ENCODE results near the gene SH3BGRL3.
A peak's percentile ranks its signal among the peaks of the same experiment; 100 is the strongest.
"Not testable (repeated sequence)": the region's sequence is repeated elsewhere in the genome, so short reads cannot be mapped to it uniquely, and the experiment has no call there.

SH3BGRL3 gene

DNA sequence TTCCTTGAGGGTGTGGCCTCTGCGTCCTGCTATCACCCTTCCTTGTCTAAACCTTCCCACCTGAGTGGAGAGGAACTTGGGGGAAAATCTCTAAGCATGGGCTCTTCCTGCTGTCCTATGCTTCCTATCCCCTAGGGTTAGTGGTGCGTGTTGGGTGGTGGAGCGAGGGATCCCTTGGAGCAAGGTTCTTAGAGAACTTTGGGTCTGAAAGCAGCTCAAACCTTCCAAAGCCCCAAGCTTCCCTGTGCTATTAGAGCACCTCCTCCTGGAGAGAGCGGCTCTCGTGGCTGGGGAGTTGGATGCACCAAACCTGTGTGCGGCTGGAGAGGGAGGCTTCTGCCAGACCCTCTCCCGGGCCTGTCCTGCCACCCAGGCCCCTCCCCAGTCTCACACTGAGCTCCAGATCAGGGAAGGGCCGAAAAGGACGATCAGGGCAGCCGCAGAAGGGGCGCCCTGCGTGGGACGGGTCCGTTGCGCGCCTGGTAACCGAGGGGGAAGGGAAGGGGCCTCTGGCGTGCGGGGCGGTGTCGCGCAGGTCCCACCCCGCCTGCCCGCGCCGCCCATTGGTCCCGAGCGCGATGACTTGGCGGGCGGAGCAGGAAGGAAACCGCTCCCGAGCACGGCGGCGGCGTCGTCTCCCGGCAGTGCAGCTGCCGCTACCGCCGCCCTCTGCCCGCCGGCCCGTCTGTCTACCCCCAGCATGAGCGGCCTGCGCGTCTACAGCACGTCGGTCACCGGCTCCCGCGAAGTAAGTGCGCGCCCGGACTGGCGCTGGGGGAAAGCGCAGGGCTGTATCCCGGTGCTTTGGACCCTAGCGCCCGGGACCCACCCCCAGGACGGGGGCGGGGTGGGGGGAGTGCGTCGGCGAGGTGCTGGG lies at the start of gene SH3BGRL3:
Gene SH3BGRL3 (plus strand): TSS at position 631 of the 877 bp plus-strand sequence. CDS start 70 bp downstream, at position 701.
- Histone ChIP-seq H3K27ac (ENCODE audit: low read depth, low read length) (peak within 1 kb of the TSS; percentile 51; the same call in 1 of the 2 replicates), H3K4me3 (ENCODE audit: low read depth, low read length) (peak within 1 kb of the TSS; percentile 77), H3K9ac (ENCODE audit: low read length) (peak within 1 kb of the TSS; percentile 84), H3K36me3 (ENCODE audit: control insufficient read depth, insufficient read depth, low read length) (peaks cover 32% of the 10 kb centered on the region), H3K9me3 (ENCODE audit: control insufficient read depth, insufficient read depth, low read depth, low read length) (no peaks in the 10 kb centered on the region), H3K27me3 (ENCODE audit: control insufficient read depth, insufficient read depth, low read length) (no peaks in the 10 kb centered on the region), H3K4me1 (ENCODE audit: control insufficient read depth, insufficient read depth, low read length) (peaks cover 38% of the 10 kb centered on the region)

DNA sequence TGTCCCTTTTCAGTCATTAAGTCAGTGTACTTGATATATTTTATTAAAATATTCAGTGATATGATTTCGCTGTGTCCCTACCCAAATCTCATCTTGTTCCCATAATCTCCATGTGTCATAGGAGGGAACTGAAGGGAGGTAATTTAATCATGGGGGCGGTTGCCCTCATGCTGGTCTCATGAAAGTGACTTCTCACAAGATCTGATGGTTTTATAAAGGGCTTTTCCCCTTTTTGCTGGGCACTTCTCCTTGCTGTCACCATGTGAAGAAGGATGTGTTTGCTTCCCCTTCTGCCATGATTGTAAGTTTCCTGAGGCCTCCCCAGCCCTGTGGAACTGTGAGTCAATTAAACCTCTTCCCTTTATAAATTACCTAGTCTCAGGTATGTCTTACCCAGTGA lies 49.2 kb upstream of the SH3BGRL3 start:
- not testable (repeated sequence) for H3K4me3 ChIP-seq (ENCODE audit: low read depth, low read length); H3K4me1 ChIP-seq (ENCODE audit: control insufficient read depth, insufficient read depth, low read length); H3K9me3 ChIP-seq (ENCODE audit: control insufficient read depth, insufficient read depth, low read depth, low read length); H3K9ac ChIP-seq (ENCODE audit: low read length); H3K36me3 ChIP-seq (ENCODE audit: control insufficient read depth, insufficient read depth, low read length); H3K27ac ChIP-seq (ENCODE audit: low read depth, low read length)
- peaks cover 13% of the 10 kb centered on the region for H3K27me3 ChIP-seq (ENCODE audit: control insufficient read depth, insufficient read depth, low read length)

DNA sequence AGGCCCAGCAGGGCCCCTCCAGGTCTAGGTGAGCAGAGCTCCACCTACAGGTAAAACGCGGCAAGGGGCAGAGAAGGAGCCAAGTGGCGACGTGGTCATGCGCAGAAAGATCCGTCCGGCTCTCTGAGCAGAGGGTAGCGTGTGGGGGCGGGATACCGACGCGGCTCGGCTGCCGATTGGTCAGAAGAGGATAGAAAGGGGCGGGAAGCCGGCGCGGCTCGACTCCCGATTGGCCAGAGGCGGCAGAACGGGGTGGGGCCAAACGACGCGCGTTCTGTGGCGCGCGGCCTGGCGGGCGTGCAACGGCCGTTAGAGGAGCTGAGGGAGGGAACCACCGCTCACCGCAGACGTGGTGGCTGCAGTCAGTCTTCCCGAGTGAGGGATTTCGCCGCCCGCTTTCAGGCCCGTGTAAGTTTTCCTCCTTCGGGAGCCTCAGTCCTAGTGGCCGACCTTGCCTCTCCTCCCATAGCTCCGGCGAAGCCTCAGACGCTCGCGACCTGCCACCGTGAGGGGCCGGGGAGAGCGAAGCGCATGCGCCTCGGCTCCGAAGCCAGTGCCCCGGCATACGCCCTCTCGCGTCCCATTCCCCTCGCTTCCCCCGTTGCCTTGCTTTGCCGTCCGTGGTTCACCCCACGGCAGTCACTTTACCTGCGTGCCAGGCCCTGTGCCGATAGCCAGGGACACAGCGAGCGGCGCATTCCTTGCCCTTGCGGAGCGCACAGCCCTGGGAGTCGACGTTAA lies 45.8 kb upstream of the SH3BGRL3 start, which contains the start of gene CEP85:
Gene CEP85 (plus strand): TSS at position 298 of the 741 bp plus-strand sequence. CDS start 5,584 bp downstream, outside the sequence.
- Histone ChIP-seq H3K36me3 (ENCODE audit: control insufficient read depth, insufficient read depth, low read length) (no peaks in the 10 kb centered on the region; the same call in 1 of the 2 replicates), H3K27ac (ENCODE audit: low read depth, low read length) (no peak within 1 kb of the TSS)

DNA sequence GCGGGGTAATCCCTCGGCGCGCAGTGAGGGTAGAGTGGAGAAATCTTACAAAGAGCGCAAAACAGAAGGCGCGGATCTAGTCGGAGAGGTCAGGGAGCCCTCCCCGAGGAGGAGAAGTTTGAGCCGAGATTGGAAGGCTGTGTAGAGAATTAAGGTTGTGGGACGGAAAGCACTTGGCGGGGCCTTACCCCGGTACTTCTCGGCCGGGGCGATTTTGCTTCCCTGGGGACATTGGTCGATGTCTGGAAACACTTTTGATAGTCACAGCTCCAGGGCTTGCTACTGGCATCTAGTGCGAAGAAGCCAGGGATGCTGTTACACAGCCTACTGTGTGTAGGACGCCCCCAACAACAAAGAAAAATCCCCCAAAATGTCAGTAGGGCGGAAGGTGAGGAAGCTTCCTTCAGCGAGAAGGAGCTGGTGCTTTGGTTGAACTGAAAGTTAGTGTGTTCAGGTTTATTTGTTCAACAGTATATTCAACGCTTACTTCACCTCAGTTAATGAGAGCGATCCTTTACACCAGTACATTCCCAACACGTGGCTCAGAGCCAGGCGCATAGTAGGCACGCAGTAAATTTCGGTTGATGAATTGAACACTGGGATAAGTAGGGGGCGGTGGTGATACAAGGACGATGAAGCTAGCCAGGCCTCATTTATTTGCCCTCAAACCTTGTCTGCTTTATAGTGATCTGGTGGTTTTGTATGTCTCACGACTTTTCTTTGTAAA lies 45.1 kb upstream of the SH3BGRL3 start:
- H3K9me3 ChIP-seq (ENCODE audit: control insufficient read depth, insufficient read depth, low read depth, low read length), result no peaks in the 10 kb centered on the region
- peak overlapping the region; percentile 96 for H3K4me3 ChIP-seq (ENCODE audit: low read depth, low read length)
- no peak overlapping the region for H3K27ac ChIP-seq (ENCODE audit: low read depth, low read length)
- no peaks in the 10 kb centered on the region for H3K27me3 ChIP-seq (ENCODE audit: control insufficient read depth, insufficient read depth, low read length)
- H3K4me1 ChIP-seq (ENCODE audit: control insufficient read depth, insufficient read depth, low read length), result peaks cover 4% of the 10 kb centered on the region
- H3K36me3 ChIP-seq (ENCODE audit: control insufficient read depth, insufficient read depth, low read length), result peaks cover 4% of the 10 kb centered on the region
- H3K9ac ChIP-seq (ENCODE audit: low read length), result peak overlapping the region; percentile 90

More for the DNA sequence above, 45.8 kb upstream of the SH3BGRL3 start, which contains the start of gene CEP85:
- H3K9me3 ChIP-seq (ENCODE audit: control insufficient read depth, insufficient read depth, low read depth, low read length), result no peaks in the 10 kb centered on the region
- peak within 1 kb of the TSS; percentile 90 for H3K9ac ChIP-seq (ENCODE audit: low read length)
- H3K27me3 ChIP-seq (ENCODE audit: control insufficient read depth, insufficient read depth, low read length), result no peaks in the 10 kb centered on the region
- H3K4me1 ChIP-seq (ENCODE audit: control insufficient read depth, insufficient read depth, low read length), result peaks cover 4% of the 10 kb centered on the region
- peak within 1 kb of the TSS; percentile 96 for H3K4me3 ChIP-seq (ENCODE audit: low read depth, low read length)

DNA sequence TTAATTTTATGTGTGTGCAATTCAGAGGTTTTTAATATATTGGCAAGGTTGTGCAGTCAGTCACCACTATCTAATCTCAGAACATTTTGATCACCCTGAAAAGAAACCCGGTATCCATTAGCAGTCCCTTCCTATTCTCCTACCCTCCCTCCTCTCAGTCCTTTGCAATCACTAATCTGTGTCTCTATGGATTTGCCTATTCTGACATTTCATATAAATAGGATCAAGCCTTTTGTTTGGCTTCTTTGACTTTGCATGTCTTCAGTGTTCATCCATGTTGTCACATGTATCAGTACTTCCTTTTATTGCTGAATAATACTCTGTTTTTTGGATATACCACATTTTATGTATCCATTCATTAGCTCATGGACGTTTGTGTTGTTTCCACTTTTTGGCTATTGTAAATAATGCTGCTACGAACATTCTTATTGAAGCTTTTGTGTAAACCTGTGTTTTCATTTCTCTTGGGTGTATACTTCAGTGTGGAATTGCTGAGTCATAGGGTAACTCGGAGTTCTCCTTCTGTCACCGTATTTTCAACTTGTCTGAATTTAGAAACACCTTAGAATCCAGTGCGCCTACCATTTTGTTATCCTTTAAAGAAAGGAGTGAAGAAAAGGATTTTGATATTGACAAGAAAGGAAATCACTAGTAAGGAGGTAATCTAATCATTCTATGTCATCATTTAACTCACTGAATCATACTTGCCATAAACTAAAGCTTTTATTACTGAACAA lies 42.5 kb upstream of the SH3BGRL3 start:
- H3K9ac ChIP-seq (ENCODE audit: low read length), result no peak overlapping the region

DNA sequence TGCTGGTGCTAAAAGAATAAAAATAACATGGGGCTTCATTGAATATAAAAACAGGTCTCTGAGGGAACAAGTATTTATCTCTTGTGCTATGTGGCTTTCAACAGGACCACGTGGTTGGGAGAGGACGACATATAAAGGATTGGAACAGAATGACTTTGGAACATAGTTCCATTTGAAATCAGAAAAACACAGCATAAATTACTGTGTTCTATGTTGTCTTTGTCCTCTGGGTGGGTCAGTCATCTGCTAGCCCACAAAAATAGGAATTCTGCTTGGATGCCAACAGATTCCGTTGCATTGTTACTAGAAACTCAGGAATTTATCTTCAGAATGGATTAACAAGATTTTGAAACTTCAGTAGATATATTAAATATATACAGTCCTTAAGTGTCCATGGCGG lies 40.0 kb upstream of the SH3BGRL3 start:
- Histone ChIP-seq H3K4me3 (ENCODE audit: low read depth, low read length) (no peak overlapping the region), H3K4me1 (ENCODE audit: control insufficient read depth, insufficient read depth, low read length) (no peaks in the 10 kb centered on the region), H3K27me3 (ENCODE audit: control insufficient read depth, insufficient read depth, low read length) (no peaks in the 10 kb centered on the region), H3K27ac (ENCODE audit: low read depth, low read length) (no peak overlapping the region), H3K9ac (ENCODE audit: low read length) (no peak overlapping the region), H3K9me3 (ENCODE audit: control insufficient read depth, insufficient read depth, low read depth, low read length) (no peaks in the 10 kb centered on the region), H3K36me3 (ENCODE audit: control insufficient read depth, insufficient read depth, low read length) (peaks cover 32% of the 10 kb centered on the region)

More for the DNA sequence above, 42.5 kb upstream of the SH3BGRL3 start:
- no peaks in the 10 kb centered on the region for H3K9me3 ChIP-seq (ENCODE audit: control insufficient read depth, insufficient read depth, low read depth, low read length)
- H3K27ac ChIP-seq (ENCODE audit: low read depth, low read length), result no peak overlapping the region
- peaks cover 4% of the 10 kb centered on the region for H3K4me1 ChIP-seq (ENCODE audit: control insufficient read depth, insufficient read depth, low read length)
- no peaks in the 10 kb centered on the region for H3K27me3 ChIP-seq (ENCODE audit: control insufficient read depth, insufficient read depth, low read length)
- peaks cover 16% of the 10 kb centered on the region for H3K36me3 ChIP-seq (ENCODE audit: control insufficient read depth, insufficient read depth, low read length)
- H3K4me3 ChIP-seq (ENCODE audit: low read depth, low read length), result no peak overlapping the region

DNA sequence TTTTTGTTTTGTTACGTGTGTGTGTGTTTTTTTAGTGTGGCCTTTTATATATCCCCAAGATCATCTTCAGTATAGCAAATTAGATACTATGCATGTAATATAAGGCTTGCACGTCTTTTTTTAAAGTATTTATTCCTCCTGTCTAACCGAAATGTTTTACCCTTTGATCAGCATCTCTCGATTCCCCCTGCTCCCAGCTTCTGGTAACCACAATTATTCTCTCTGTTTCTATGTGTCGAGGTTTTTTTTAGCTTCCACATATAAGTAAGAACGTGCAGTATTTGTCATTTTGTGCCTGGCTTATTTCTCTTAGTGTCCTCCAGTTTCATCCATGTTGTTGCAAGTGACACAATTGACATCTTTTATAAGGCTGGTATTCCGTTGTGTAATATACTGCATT lies 27.2 kb upstream of the SH3BGRL3 start:
- Histone ChIP-seq H3K36me3 (ENCODE audit: control insufficient read depth, insufficient read depth, low read length) (peaks cover 65% of the 10 kb centered on the region), H3K4me3 (ENCODE audit: low read depth, low read length) (no peak overlapping the region), H3K4me1 (ENCODE audit: control insufficient read depth, insufficient read depth, low read length) (no peaks in the 10 kb centered on the region), H3K9me3 (ENCODE audit: control insufficient read depth, insufficient read depth, low read depth, low read length) (0 out of 2 replicates have a peak, but pooled peaks cover 6% of the 10 kb centered on the region), H3K9ac (ENCODE audit: low read length) (no peak overlapping the region), H3K27me3 (ENCODE audit: control insufficient read depth, insufficient read depth, low read length) (no peaks in the 10 kb centered on the region), H3K27ac (ENCODE audit: low read depth, low read length) (no peak overlapping the region)

DNA sequence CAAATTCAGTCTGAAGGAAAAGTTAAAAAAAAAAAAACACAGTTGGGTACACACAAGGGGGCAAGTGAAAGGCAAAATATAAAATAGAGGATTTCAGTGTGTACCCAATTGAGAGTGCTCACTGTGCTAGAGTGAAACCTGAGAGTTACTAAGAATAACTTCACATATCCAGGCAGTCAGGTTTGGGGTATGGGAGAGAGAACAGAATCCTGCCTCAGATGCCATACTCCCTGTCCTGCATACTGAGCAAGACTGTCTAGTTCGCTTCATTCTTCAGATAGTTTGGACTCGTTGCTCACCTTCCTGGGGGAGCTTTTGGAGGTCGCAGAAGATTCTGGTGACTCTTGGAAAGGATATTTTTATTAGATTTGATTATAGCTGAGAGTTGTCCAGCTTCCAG lies 25.5 kb upstream of the SH3BGRL3 start:
- peaks cover 73% of the 10 kb centered on the region for H3K36me3 ChIP-seq (ENCODE audit: control insufficient read depth, insufficient read depth, low read length)
- H3K9ac ChIP-seq (ENCODE audit: low read length), result no peak overlapping the region
- 0 out of 2 replicates have a peak, but pooled peaks cover 6% of the 10 kb centered on the region for H3K9me3 ChIP-seq (ENCODE audit: control insufficient read depth, insufficient read depth, low read depth, low read length)
- no peaks in the 10 kb centered on the region for H3K4me1 ChIP-seq (ENCODE audit: control insufficient read depth, insufficient read depth, low read length)
- H3K27ac ChIP-seq (ENCODE audit: low read depth, low read length), result no peak overlapping the region
- H3K27me3 ChIP-seq (ENCODE audit: control insufficient read depth, insufficient read depth, low read length), result no peaks in the 10 kb centered on the region
- no peak overlapping the region for H3K4me3 ChIP-seq (ENCODE audit: low read depth, low read length)

DNA sequence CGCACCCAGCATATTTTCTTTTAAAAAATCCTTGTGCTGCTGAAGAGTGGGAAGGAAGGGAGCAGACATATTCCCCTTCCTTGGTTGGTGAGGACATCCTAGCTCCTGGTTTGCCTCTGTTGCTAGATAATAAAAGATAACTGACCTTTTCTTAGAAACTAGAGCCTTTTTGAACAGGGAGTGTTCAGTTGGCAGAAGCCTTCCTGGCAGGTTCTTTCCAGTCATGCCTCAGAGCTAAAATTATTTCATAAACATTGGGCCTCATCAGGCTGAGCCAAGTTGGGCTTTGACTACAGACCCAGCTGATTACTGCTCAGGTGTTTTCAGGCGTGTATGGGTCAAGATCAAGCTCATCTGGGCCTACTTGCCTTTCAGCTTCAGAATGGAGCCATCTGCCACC lies 22.7 kb upstream of the SH3BGRL3 start:
- no peak overlapping the region for H3K4me3 ChIP-seq (ENCODE audit: low read depth, low read length)
- no peaks in the 10 kb centered on the region for H3K4me1 ChIP-seq (ENCODE audit: control insufficient read depth, insufficient read depth, low read length)
- peaks cover 78% of the 10 kb centered on the region for H3K36me3 ChIP-seq (ENCODE audit: control insufficient read depth, insufficient read depth, low read length)
- H3K27me3 ChIP-seq (ENCODE audit: control insufficient read depth, insufficient read depth, low read length), result no peaks in the 10 kb centered on the region
- H3K9ac ChIP-seq (ENCODE audit: low read length), result no peak overlapping the region
- H3K9me3 ChIP-seq (ENCODE audit: control insufficient read depth, insufficient read depth, low read depth, low read length), result no peaks in the 10 kb centered on the region
- H3K27ac ChIP-seq (ENCODE audit: low read depth, low read length), result no peak overlapping the region

DNA sequence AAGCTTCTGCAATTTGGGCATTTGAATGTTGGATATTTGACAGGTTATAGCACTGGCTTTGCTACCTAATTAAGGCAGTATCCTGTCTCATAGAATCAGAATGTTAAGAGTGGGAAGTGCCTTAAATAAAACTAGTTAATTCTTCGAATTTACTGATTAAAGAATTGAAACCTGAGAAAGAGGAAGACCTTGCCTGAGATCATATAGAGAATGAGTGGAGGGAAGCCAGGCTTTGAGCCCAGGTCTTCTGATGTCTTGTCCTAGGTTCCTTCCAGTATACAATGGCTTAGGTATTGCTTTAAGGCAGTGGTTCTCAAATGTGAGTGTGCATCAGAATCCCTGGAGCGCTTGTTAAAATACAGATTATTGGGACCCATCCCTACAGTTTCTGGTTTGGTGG lies 20.9 kb upstream of the SH3BGRL3 start:
- Histone ChIP-seq H3K36me3 (ENCODE audit: control insufficient read depth, insufficient read depth, low read length) (peaks cover 89% of the 10 kb centered on the region), H3K27ac (ENCODE audit: low read depth, low read length) (no peak overlapping the region), H3K4me3 (ENCODE audit: low read depth, low read length) (no peak overlapping the region), H3K9ac (ENCODE audit: low read length) (no peak overlapping the region), H3K9me3 (ENCODE audit: control insufficient read depth, insufficient read depth, low read depth, low read length) (no peaks in the 10 kb centered on the region), H3K4me1 (ENCODE audit: control insufficient read depth, insufficient read depth, low read length) (no peaks in the 10 kb centered on the region), H3K27me3 (ENCODE audit: control insufficient read depth, insufficient read depth, low read length) (no peaks in the 10 kb centered on the region)
